PFSK-1 (cell line): ENCODE results near the gene GLCE.

Experiments
- POLR2AphosphoS5 ChIP-seq: IDR thresholded peaks from 2 replicates; pipeline ENCODE4 v1.6.1; 2012; ENCODE audit warnings: low read depth, mild to moderate bottlenecking, control low read depth, low read length, moderate library complexity
- SIN3A ChIP-seq: IDR thresholded peaks from 2 replicates; pipeline ENCODE4 v1.6.1; 2012; ENCODE audit warnings: mild to moderate bottlenecking, low read length, moderate library complexity, borderline replicate concordance; ENCODE audit not compliant: insufficient read depth

DNA sequence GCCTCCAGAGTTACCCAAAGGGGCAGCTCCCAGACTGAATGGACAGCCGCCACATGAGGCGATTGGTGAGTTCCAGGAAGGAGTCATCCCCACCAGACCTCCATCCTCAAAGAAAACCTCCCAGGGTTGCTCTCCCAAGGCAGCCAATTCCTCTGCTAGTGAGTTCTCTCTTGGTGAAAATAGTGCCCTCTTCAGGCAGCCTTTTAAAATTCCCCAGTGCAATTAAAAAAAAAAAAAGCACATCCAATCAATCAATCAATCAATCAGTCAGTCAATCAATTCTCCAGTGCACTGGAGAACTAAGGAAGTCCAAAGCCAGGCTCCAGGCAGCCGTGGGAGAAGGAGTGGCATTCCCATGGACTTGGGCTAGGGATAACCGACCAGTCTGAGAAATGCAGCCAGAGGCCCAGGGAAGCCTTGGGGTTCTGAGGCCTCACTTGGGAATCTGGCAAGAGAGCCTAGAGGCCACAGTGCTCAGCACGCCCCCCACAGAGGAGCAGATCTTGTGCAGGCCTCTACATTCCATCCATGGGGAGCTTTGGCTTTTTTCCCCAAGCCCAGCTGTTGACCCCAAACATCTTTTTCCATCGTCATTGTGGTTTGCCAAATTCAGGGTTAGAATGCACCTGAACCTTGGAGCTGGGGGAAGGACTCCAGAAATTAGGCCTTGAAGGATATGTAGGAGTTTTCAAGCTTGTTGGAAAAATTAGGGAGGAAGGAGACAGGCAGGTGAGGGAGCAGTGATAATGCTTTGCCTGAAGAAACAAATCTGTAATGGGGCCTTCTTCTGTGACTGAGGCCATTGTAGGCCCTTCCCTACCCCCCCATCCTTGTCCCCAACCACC, 143.1 kb downstream of the GLCE start:
- no peak for TF ChIP-seq POLR2AphosphoS5
- TF ChIP-seq SIN3A, result no peak
